ENCODE results near the gene SHROOM4.

DNA sequence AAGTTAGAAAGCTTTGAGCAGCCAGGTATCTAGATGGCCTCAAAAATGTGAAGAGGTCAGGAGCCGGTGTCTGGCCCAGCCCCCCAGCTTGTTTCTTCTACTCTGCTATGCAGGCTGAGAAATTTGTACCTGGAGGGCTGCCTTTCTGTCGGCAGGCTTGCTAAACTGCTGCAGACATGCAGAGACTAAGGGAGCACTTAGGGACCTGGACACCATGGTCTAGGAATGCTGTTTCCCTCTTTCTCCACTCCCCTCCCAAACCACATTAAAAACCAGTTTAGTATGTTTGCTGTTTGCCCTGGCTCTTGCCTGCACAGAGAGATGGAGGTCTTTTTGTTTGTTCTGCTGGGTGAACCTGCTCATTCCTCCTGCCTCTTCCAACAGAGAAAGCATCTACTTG, 186.3 kb downstream of the SHROOM4 start:
- no peak for TF ChIP-seq CTCF (IDR thresholded peaks at IDR 0.05; ENCODE audit: insufficient read depth, low read depth, low read length)
- no peak for TF ChIP-seq EZH2 (IDR thresholded peaks at IDR 0.05; ENCODE audit: insufficient read depth, low read length)

All from astrocyte (in vitro differentiated cells and primary cell).